RPMI8226 (cell line): ENCODE measurements around the gene SLC25A19.

ENCODE experiments used
- DNase-seq: peaks from one replicate; pipeline ENCODE4 v3.0.0-alpha.2; 2015

The SLC25A19 gene

GRCh38 chr17:75289115-75289831 is at the start of gene SLC25A19:
TSS of gene SLC25A19 (minus strand) at chr17:75289433. CDS start at chr17:75286764, 2,669 bp downstream.
- DNase-seq = peak; percentile 98

- DNase-seq = no peak
Observed at GRCh38 chr17:75338335-75338734, 49.1 kb upstream of the SLC25A19 start.

- DNase-seq = no peak
Observed at GRCh38 chr17:75335315-75335714, 46.1 kb upstream of the SLC25A19 start.

GRCh38 chr17:75334723-75335122 is 45.5 kb upstream of the SLC25A19 start:
- no peak for DNase-seq

- no peak for DNase-seq
Observed at GRCh38 chr17:75331671-75332070, 42.4 kb upstream of the SLC25A19 start.

GRCh38 chr17:75327757-75328156 is 38.5 kb upstream of the SLC25A19 start:
- no peak for DNase-seq

- DNase-seq = no peak
Observed at GRCh38 chr17:75326226-75326848, 37.1 kb upstream of the SLC25A19 start.

GRCh38 chr17:75325827-75326225 is 36.6 kb upstream of the SLC25A19 start:
- DNase-seq = no peak

- DNase-seq = no peak
Observed at GRCh38 chr17:75325348-75325747, 36.1 kb upstream of the SLC25A19 start.

GRCh38 chr17:75321506-75321905 is 32.3 kb upstream of the SLC25A19 start:
- DNase-seq = no peak

- no peak for DNase-seq
Observed at GRCh38 chr17:75319904-75320691, 30.9 kb upstream of the SLC25A19 start.

GRCh38 chr17:75318615-75319222 is 29.5 kb upstream of the SLC25A19 start:
- DNase-seq = no peak

- no peak for DNase-seq
Observed at GRCh38 chr17:75318211-75318610, 29.0 kb upstream of the SLC25A19 start.

GRCh38 chr17:75317671-75318070 is 28.4 kb upstream of the SLC25A19 start:
- DNase-seq = no peak

- no peak for DNase-seq
Observed at GRCh38 chr17:75316253-75316652, 27.0 kb upstream of the SLC25A19 start.

- DNase-seq = no peak
Observed at GRCh38 chr17:75315541-75316243, 26.5 kb upstream of the SLC25A19 start.

GRCh38 chr17:75313941-75314551 is 24.8 kb upstream of the SLC25A19 start:
- DNase-seq = no peak

GRCh38 chr17:75308732-75309629 is 19.7 kb upstream of the SLC25A19 start:
- no peak for DNase-seq

GRCh38 chr17:75307957-75308731 is 18.9 kb upstream of the SLC25A19 start:
- no peak for DNase-seq

- no peak for DNase-seq
Observed at GRCh38 chr17:75301502-75302206, 12.4 kb upstream of the SLC25A19 start.
